Upper lobe of right lung (tissue), 1 donor: ENCODE measurements around the gene FGFRL1. TPM values are rescaled to one million over a fixed set of nuclear protein-coding genes. Genes with fewer than 3 reads are reported as not detected.

Source experiments
- ATAC-seq: fragments of 200-7000 bp; cut with Tn5 transposase; one replicate; pipeline ENCODE4 v1.9.1; 2020; ENCODE audit warnings: mild to moderate bottlenecking, moderate library complexity
- DNase-seq: peaks from one replicate; pipeline ENCODE4 v3.0.0-alpha.2; 2020
- H3K27ac ChIP-seq: fragments of 200-600 bp; one replicate; pipeline ENCODE4 v1.8.0; 2022
- H3K27me3 ChIP-seq: fragments of 200-600 bp; one replicate; pipeline ENCODE4 v1.8.0; 2022; ENCODE audit warnings: mild to moderate bottlenecking
- H3K36me3 ChIP-seq: fragments of 200-600 bp; one replicate; pipeline ENCODE4 v1.8.0; 2022
- H3K4me1 ChIP-seq: fragments of 200-600 bp; one replicate; pipeline ENCODE4 v1.8.0; 2022
- H3K4me3 ChIP-seq: fragments of 200-600 bp; one replicate; pipeline ENCODE4 v1.8.0; 2022; ENCODE audit warnings: mild to moderate bottlenecking
- H3K9me3 ChIP-seq: fragments of 200-600 bp; one replicate; pipeline ENCODE4 v1.8.0; 2022
- intact Hi-C: fragments of 100-400 bp; cut with DNase I; formaldehyde crosslinking; loops from one replicate; pipeline ENCODE4 v1.11.0; 2022
- total RNA-seq: library from RNA; stranded (reverse); fragmentation: NEBNext Ultra II Directional; extraction: Animal tissue kit (Norgen Biotek cat#: 25700); gene quantifications from one replicate; pipeline ENCODE4 v1.2.1, GENCODE V29; 2021
- TF ChIP-seq, protein P1 (sequence below): fragments of 200-600 bp; IDR thresholded peaks from one replicate; pipeline ENCODE4 v1.8.0; 2022; ENCODE audit warnings: antibody characterized with exemption
- donor health status: DM: no; HTN: yes; CAD: no; lungs with severe emphysema.

The FGFRL1 gene
- total RNA-seq, 1 donor from 2014 or later = 25.2 TPM

DNA sequence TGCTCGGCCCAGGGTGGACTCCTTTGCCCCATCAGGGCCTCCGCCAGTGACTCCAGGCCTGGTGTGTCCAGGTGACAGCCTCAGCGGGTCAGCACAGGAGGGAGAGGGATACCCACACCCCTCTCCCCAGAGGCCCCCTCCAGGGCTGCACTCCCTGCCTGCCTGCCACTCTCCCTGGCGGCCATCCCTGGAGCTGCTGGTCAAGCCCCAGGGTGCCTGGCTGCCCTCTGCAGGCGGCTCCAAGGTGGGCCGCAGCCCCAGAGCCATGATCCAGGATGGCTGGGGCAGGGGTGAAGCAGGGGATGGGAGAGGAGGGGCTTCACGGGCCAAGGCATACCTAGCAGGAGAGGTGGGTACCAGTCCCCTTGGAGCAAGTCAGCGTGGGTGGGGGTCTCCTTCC, 3.8 kb downstream of the FGFRL1 start:
- DNase-seq (no peak), ATAC-seq (no peak)
- intact Hi-C loops = no loop called here
- Histone ChIP-seq H3K27ac (no peak overlapping the region), H3K36me3 (no peaks in the 10 kb centered on the region), H3K4me3 (no peak overlapping the region), H3K4me1 (peaks cover 10% of the 10 kb centered on the region), H3K9me3 (no peaks in the 10 kb centered on the region), H3K27me3 (no peaks in the 10 kb centered on the region)
- TF ChIP-seq, protein P1, sequence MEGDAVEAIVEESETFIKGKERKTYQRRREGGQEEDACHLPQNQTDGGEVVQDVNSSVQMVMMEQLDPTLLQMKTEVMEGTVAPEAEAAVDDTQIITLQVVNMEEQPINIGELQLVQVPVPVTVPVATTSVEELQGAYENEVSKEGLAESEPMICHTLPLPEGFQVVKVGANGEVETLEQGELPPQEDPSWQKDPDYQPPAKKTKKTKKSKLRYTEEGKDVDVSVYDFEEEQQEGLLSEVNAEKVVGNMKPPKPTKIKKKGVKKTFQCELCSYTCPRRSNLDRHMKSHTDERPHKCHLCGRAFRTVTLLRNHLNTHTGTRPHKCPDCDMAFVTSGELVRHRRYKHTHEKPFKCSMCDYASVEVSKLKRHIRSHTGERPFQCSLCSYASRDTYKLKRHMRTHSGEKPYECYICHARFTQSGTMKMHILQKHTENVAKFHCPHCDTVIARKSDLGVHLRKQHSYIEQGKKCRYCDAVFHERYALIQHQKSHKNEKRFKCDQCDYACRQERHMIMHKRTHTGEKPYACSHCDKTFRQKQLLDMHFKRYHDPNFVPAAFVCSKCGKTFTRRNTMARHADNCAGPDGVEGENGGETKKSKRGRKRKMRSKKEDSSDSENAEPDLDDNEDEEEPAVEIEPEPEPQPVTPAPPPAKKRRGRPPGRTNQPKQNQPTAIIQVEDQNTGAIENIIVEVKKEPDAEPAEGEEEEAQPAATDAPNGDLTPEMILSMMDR = no peak

DNA sequence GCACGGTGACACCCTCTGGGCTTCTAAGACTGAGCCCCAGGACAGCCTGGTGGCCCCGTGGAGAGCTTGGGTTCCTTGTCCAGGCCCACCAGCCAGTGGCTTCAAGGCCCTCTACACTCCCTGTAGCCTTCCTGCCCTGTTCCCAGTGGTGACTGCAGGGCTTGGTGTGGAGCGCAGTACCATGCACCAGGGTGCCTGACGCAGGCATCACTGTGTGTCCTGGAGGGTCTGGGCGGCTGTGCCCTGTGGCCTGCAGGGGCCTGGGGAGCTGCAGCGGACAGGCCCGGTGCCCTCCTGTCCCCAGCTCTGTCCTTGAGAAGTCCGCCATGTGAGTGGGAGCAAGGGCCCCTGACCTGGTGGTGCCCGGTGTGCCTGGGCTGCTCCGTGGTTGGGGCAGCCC, 4.3 kb downstream of the FGFRL1 start:
- Histone ChIP-seq H3K27me3 (no peaks in the 10 kb centered on the region), H3K4me3 (no peak overlapping the region), H3K36me3 (no peaks in the 10 kb centered on the region), H3K27ac (no peak overlapping the region), H3K4me1 (peaks cover 6% of the 10 kb centered on the region), H3K9me3 (no peaks in the 10 kb centered on the region)
- DNase-seq = no peak
- TF ChIP-seq, protein P1 = no peak
- intact Hi-C loops = no loop called here
- no peak for ATAC-seq

DNA sequence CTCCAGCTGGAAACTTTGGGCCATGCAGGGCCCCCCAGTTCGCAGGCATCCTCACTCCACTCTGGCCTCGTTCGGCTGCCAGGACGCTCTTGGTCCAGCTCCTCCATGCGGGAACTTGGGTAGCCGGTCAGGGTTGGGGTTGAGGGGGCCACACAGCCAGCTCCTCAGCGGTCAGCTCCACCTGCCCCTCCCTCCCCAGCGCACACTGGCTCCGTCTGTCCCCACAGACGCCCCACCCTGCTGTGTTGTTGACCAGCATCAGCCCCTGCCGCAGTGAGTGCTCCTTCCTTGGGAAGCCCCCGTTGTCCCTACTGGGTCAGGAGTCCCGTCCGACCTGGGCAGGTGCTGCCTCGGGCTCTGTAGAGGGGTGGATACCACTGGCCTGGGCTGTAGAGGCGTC, 5.8 kb downstream of the FGFRL1 start:
- no peaks in the 10 kb centered on the region for H3K9me3 ChIP-seq
- no peak overlapping the region for H3K4me3 ChIP-seq
- intact Hi-C loops = no loop called here
- no peak overlapping the region for H3K27ac ChIP-seq
- ATAC-seq = no peak
- no peak for DNase-seq
- H3K4me1 ChIP-seq = peaks cover 3% of the 10 kb centered on the region
- H3K27me3 ChIP-seq = no peaks in the 10 kb centered on the region
- no peaks in the 10 kb centered on the region for H3K36me3 ChIP-seq
- TF ChIP-seq, protein P1 = no peak

DNA sequence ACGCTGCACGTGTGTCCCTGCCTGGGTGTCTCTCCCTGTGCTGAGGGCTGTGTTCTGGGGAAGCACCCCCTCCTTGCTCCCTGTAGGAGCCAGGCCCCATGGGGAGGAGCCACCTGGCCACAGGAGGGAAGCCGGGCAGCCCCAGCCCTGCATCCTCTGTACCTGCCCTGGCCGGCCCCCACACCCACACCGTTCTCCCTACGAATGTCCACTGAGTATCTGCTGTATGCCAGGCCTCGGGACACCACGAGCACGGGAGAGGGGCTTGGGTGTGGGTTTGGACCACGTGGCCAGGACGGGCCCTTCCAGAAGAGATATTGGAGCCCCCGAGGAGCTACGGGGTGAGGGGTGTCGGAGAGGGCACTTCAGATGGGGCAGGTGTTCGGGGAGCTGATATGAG, 6.3 kb downstream of the FGFRL1 start:
- DNase-seq (no peak), ATAC-seq (no peak)
- Histone ChIP-seq H3K4me3 (no peak overlapping the region), H3K36me3 (no peaks in the 10 kb centered on the region), H3K9me3 (no peaks in the 10 kb centered on the region), H3K27ac (no peak overlapping the region), H3K27me3 (no peaks in the 10 kb centered on the region), H3K4me1 (peaks cover under 1% of the 10 kb centered on the region)
- TF ChIP-seq, protein P1 = no peak
- intact Hi-C loops = no loop called here

DNA sequence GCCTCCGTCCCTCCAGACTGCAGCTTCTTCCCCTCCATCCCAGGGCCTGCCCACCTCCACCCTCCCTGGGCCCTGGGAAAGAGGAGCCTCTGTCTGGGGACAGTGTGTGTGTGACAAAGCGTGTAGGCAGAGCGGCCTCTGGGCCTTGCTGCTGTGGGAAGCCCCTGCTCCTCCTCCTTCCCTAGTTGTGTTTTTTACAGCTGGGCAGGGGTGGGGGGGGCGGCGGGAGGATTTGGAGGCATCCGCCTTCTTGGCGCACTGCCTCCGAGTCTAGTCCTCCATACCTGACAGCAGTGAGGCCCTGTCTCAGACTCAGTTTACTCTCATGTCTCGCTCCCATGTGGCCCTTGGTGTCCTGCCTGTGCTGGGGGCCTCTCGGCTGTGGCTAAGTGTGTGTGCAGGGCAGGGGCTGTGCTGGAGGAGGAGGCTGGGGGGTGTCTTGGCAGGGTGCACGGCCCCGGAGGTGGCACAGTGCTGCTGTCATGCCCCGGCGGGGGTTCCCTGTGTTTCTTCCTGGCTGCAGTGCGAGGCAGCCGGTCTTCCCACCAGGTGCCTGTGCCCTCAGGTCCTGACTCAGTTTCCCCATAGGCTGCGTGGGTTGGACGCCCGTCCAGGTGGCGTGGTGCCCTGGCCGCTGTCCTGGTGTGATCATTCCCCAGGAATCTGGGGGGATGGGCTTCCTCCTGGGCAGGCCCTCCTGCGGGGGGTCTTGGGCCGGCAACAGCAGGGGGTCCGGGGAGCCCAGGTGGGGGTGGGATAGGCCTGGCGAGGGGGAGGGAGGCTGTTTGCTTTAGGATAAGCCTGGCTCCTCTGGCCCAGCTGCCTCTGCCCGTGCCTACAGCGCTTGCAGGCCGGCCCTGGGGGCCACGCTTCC, 7.0 kb downstream of the FGFRL1 start:
- intact Hi-C loops = no loop called here
- no peak overlapping the region for H3K4me3 ChIP-seq
- ATAC-seq = no peak
- H3K36me3 ChIP-seq = no peaks in the 10 kb centered on the region
- TF ChIP-seq, protein P1 = no peak
- no peaks in the 10 kb centered on the region for H3K9me3 ChIP-seq
- no peak overlapping the region for H3K27ac ChIP-seq
- DNase-seq = no peak
- H3K27me3 ChIP-seq = no peaks in the 10 kb centered on the region
- H3K4me1 ChIP-seq = no peaks in the 10 kb centered on the region
